Lung (tissue), 12 donors: ENCODE data around the gene EPS8. TPM values are rescaled to one million over a fixed set of nuclear protein-coding genes. Genes with fewer than 3 reads are reported as not detected.

ENCODE experiments used
- ATAC-seq: fragments of 200-7000 bp; cut with Tn5 transposase; one replicate; pipeline ENCODE4 v1.9.1; 2020; ENCODE audit warnings: moderate number of reproducible peaks; ENCODE audit not compliant: insufficient read depth, low FRiP score
- DNase-seq, 3 donors: peaks; one replicate each; pipeline ENCODE4 v3.0.0-alpha.2; 2013 to 2017
- H3K27ac ChIP-seq, 2 donors: one replicate each; pipeline ENCODE4 v1.5.1; 2013; ENCODE audit warnings: mild to moderate bottlenecking in 2 of 2, moderate library complexity in 2 of 2, control low read depth in 1 of 2, inconsistent platforms in 1 of 2, low read depth in 1 of 2, low read length in 1 of 2
- H3K27me3 ChIP-seq, 3 donors: one replicate each; pipeline ENCODE4 v1.5.1; 2013; ENCODE audit warnings: low read length in 2 of 3; ENCODE audit not compliant: control insufficient read depth in 3 of 3, insufficient read depth in 3 of 3
- H3K36me3 ChIP-seq, 4 donors: one replicate each; pipeline ENCODE4 v1.5.1; 2013; ENCODE audit warnings: low read length in 4 of 4, mild to moderate bottlenecking in 1 of 4, moderate library complexity in 1 of 4; ENCODE audit not compliant: control insufficient read depth in 4 of 4, insufficient read depth in 4 of 4
- H3K4me1 ChIP-seq, 5 donors: one replicate each; pipeline ENCODE4 v1.5.1; 2013; ENCODE audit warnings: low read length in 5 of 5, mild to moderate bottlenecking in 2 of 5, moderate library complexity in 1 of 5; ENCODE audit not compliant: control insufficient read depth in 5 of 5, insufficient read depth in 5 of 5
- H3K4me3 ChIP-seq: one replicate; pipeline ENCODE4 v1.5.1; 2013; ENCODE audit warnings: mild to moderate bottlenecking, control low read depth, moderate library complexity
- H3K9ac ChIP-seq, 2 donors: one replicate each; pipeline ENCODE4 v1.5.1; 2013; ENCODE audit warnings: low read length in 2 of 2, control low read depth in 1 of 2; ENCODE audit not compliant: insufficient read depth in 1 of 2
- H3K9me3 ChIP-seq, 4 donors: one replicate each; pipeline ENCODE4 v1.5.1; 2013; ENCODE audit warnings: low read length in 3 of 4, mild to moderate bottlenecking in 1 of 4, moderate library complexity in 1 of 4; ENCODE audit not compliant: control insufficient read depth in 4 of 4, insufficient read depth in 3 of 4
- CTCF ChIP-seq: IDR thresholded peaks from 2 replicates; pipeline ENCODE4 v1.5.1; 2012; ENCODE audit warnings: mild to moderate bottlenecking; ENCODE audit errors: control extremely low read depth, extremely low read depth
- WGBS, 2 donors: extraction: QIAGEN DNeasy Blood & Tissue Kit; methylation state at CpG; one replicate each; pipeline ENCODE4 v1.1.7; 2013; 5-methylcytosine and 5-hydroxymethylcytosine counted together
- polyA plus RNA-seq, 2 donors: library from polyadenylated mRNA; stranded (reverse); fragments of 200-250 nt; gene quantifications; one replicate each; pipeline ENCODE4 v1.2.1, GENCODE V29; 2013
- total RNA-seq, 2 donors: library from RNA; depleted of rRNA in 1 of 2; stranded (reverse); fragments of >200 nt in 1 of 2; gene quantifications; one replicate each; pipeline ENCODE4 v1.2.1, GENCODE V29; 2014 to 2021
- donor health status: control.
- donor health status: control.
- donor health status: Bipolar disorder and iron deficiency.
- donor health status: healthy.
- donor health status: DM: yes; HTN: yes; CAD: no.

The EPS8 gene
- total and polyA plus RNA-seq, 4 donors, result 30.1 to 153 (median 48.9) TPM

DNA sequence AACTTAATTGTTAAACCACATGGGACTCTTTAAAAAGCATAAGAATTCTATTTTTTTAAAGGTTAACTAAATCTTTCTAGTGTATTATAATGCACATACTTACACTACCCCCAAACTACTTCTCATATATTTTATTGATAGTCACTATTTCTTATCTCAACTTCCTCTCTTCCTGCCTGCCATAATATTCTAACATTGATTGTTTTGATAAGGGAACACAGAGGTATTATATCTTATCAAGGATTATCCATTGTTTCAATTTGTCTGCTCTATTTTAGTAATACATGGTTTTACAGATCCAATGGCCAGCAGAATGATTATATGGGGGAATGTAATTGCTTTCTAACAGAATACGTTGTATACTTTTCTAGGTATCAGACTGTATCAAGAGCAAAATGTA lies 98.9 kb downstream of the EPS8 start:
- ATAC-seq, result no peak
- TF ChIP-seq CTCF, result no peak
- no peak for DNase-seq

GRCh38 chr12:15689751-15690191 lies 99.4 kb downstream of the EPS8 start:
- ATAC-seq, result no peak
- H3K36me3 ChIP-seq, result no peaks in the 10 kb centered on the region
- WGBS, 2 donors, result 85 to 89% methylated on average over 4 of the region's 4 CpGs

More for the DNA sequence above, 98.9 kb downstream of the EPS8 start:
- Histone ChIP-seq H3K4me1 (peaks cover 6 to 27% (median 7%) of the 10 kb centered on the region in 5 donors), H3K27ac (no peak overlapping the region), H3K27me3 (no peaks in the 10 kb centered on the region), H3K9ac (no peak overlapping the region), H3K4me3 (no peak overlapping the region), H3K9me3 (peaks cover 0 to 2% (median 0%) of the 10 kb centered on the region in 4 donors), H3K36me3 (no peaks in the 10 kb centered on the region)
- 61 to 62% methylated on average over 1 of the region's 1 CpG for WGBS, 2 donors

DNA sequence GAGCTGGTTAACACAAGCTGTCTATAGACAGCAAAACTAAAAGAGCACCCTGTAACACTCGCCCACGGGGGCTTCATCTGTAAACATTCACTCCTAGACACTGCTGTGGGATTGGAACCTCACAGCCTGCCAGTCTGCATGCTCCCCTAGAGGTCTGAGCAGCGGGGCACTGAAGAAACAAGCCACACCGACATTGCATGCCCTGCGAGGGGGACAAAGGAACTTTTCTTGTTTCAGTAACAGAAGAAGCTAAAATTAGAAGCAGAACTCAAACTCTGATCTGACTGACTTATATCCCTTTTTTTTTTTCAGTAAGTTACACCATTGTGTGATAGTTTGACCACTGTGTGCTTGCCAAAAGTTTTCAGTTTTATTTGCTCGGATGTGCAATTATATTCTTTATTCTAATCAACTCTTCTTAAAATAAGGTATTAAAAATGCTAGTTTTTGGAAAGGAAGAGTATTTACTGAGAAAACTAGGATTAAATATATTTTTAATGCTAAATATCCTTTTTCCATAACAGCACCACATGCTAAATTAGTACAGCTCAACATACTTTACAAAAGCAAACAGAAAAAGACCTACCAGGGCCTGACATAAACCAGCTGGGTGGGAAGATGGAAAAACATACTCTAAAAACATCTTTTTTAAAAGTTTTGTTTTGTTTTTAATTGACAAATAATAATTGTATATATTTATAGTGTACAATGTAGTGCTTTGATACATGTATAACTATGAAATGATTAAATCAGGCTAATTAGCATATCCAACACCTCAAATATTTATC lies 100.2 kb downstream of the EPS8 start:
- Histone ChIP-seq H3K27me3 (no peaks in the 10 kb centered on the region), H3K9me3 (peaks cover 0 to 2% (median 0%) of the 10 kb centered on the region in 4 donors), H3K9ac (no peak overlapping the region), H3K36me3 (no peaks in the 10 kb centered on the region), H3K4me1 (peaks cover 6 to 27% (median 7%) of the 10 kb centered on the region in 5 donors), H3K27ac (peak overlapping the region; percentile 62 to 78), H3K4me3 (no peak overlapping the region)
- ATAC-seq (no peak), DNase-seq (peak in 2 of 3 donors; percentile 64 to 67)
- 43 to 55% methylated on average over 6 of the region's 6 CpGs for WGBS, 2 donors
- no peak for TF ChIP-seq CTCF

More at GRCh38 chr12:15689751-15690191, 99.4 kb downstream of the EPS8 start:
- Histone ChIP-seq H3K4me3 (no peak overlapping the region), H3K9ac (no peak overlapping the region), H3K27ac (no peak overlapping the region), H3K27me3 (no peaks in the 10 kb centered on the region), H3K4me1 (peaks cover 6 to 27% (median 7%) of the 10 kb centered on the region in 5 donors), H3K9me3 (peaks cover 0 to 2% (median 0%) of the 10 kb centered on the region in 4 donors)
- no peak for TF ChIP-seq CTCF
- DNase-seq, result no peak
